HK-2 (cell line): ENCODE data around the gene FANCB.

ENCODE experiments used
- DNase-seq: peaks from one replicate; pipeline ENCODE4 v3.0.0-alpha.2; 2018; ENCODE audit not compliant: unreplicated experiment

The FANCB gene

DNA sequence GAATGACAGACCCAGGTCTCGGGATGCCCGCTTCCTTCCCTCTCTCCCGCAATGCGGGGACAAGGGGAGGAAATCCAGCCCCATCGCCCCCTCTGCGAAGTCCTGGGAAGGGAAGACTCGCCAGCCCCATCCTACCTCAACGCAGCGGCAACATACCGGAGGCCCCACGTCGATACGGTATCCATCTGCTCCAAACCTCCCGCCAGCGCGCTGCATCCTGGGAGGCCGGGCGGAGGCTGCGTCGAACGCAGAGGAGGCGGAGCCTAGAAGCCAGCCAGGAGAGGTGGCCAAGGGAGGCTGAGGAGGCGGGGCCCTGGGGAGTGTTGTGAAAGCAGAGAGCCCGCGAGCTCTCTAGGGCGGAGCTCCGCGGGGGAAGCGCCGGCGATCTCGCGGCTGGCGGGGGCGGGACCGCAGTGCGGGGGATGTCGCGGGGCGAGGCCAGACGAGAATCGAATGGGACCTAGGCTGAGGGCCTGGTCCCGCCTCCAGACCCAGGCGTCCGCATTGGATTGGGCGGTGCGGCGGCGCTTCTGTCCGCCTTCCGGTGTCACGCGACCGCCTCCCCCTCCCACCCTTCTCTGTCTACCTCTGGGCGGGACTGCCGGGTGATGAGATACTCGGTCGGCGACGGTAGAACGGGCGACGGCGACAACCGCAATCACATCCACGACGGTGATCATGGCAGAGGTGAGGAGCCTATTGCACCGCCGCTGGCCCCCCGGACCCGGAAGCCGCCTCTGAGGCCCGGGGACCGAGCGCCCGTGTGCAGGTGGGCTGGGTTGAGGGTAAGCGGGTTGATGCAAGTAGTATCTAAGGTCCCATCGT lies at the start of gene FANCB, which contains the start of gene MOSPD2:
Gene FANCB (minus strand): TSS at position 219 of the 825 bp plus-strand sequence. CDS start 7,559 bp downstream, outside the sequence.
Gene MOSPD2 (plus strand): TSS at position 571 of the 825 bp plus-strand sequence. CDS start 108 bp downstream, at position 679.
- DNase-seq, result peak; percentile 92

DNA sequence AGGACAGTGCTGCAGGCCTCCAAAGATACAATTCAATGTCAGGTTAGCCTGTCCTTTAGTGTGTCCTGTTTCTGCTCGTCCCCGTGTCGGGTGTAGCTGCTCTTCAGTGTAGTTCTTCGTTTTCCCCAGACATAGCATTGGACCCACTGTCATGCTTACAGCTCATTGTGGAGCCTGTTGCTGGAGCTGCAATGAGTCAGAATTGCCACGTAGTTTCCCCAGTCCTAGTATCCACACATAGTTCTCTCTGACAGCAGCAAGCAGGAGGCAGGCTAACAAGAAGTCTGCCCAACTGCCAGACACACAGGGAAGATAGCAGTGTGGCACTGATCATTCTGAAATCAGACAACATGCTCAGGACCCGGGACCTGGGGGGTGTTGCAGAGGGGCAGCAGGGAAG lies 49.6 kb upstream of the FANCB start:
- no peak for DNase-seq

DNA sequence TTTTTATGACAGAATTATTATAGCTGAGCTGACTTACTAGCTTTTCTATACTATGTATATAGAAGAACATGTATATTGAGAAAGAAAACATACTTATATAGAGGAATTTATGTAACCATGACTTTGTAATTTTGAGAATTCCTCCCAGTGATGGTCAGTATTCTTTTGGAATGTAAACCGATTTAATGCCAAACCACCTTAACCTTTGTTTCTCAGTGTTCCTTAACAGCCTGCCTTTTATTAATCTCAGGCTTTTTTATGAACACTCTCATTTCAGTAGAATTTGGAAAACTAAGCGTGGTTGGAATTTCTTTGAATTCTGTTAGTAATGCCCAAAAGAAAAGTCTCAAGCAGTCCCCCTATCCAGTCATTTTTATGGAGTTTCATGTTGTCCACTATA lies 47.3 kb upstream of the FANCB start:
- DNase-seq, result no peak

DNA sequence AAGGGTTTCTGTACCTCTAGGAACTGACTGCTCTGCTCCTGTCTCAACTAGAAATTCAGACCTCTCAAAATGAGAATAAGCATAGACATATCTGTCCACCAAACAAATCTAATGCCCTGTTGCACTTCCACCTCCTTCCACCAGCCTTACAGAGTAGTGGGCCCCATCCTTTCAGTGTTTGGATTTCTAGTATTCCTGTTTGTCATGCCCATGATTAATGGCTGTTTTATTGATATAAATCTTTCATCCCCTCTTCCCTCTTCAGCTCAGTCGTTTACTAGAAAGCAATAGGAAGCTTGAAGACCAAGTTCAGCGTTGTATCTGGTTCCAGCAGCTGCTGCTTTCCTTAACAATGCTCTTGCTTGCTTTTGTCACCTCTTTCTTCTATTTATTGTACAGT lies 46.5 kb upstream of the FANCB start:
- DNase-seq, result no peak

DNA sequence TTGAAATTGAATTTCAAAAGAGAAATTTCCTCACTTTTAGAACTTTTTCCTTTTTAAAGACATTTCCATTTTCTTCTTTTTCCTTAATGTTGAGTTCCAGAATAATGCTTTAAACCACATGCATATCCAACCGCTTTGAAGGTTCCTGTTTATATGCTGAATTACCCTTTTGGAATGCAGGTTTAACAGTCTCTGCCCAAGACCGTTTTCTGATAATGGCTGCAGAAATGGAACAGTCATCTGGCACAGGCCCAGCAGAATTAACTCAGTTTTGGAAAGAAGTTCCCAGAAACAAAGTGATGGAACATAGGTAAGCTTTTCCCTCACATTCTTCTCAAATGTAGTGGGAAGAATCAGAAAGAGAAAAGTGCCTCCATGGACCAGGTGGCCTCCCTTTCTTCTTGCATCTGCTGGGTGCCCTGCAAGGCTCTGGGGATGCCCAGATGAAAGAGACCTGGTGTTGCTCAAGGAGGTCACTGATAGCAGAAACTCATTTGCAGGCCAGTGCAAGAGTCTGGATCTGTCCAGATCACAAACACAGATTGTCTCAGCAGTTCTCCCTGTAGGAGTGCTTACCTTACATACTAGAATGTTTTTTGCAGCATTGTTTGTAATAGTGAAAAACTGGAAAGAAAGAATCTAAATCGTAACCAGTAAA lies 43.3 kb upstream of the FANCB start:
- DNase-seq, result no peak

DNA sequence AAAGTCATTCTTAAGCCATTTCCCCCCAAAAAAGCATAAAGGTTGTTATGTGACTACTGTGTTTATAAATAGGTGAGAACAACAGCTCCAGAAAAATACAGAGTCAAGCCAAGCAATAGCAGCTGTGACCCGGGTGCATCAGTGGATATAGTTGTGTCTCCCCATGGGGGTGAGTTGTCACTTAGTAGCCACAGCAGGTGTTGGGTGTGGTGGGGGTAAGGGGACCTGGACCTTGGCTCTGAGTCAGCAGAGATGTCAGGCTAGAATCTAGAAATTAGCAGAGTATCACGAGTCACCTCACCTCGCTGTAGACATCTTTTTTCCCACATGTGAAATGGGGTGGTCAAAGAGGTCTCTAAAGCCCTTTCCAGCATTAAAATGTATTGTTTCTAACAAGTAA lies 42.7 kb upstream of the FANCB start:
- DNase-seq, result no peak

DNA sequence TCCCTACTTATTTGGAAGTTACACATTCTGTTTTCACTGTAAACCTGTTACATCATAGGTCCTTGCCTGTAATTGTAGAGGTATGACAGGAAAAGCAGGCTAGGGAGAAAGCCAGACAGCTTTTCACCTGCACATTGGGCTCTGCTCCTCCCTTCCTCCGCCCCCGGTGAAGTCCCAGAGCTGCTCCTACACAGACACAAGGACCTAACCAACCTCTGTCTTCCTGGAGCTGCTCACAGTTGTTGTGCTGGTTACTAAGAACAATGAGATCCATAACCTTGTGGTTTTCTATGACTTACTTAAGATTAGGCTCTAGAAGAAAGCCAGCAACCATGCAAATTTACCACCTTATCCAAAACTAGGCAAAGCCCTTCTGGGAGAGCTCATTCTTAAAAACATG lies 40.4 kb upstream of the FANCB start:
- DNase-seq, result no peak

DNA sequence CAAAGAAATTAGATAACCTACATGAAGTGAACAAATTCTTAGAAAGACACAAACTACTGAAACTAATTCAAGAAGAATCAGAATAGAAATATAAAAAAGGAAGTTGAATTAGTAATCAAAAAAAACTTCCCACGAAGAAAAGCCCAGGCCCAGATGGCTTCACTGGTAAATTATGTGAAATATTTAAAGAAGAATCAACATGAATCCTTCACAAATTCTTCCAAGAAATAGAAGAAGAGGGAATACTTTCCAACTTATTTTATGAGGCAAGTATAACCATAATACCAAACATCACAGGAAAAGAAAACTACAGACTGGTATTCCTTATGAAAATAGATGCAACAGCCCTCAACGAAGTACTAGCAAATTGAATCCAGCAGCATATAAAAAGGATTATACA lies 31.0 kb upstream of the FANCB start:
- DNase-seq, result no peak

DNA sequence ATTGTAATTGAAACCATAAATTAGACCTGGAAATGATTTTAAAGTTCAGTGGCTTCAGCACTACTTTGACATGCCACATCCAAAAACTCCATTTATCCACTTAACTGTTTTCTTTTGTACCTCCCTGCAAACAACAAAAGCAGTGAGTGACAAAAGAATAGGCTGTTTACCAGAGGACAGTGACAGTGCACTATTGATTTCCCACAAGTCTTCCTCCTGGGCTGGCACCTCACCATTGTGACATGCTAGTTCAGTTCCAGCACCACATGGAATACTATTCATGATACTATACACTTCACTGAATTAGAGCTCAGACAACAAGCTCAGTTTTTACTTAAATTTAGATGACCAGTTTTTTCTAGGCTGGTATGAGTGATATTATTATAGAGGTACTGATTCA lies 29.7 kb upstream of the FANCB start:
- DNase-seq, result no peak

DNA sequence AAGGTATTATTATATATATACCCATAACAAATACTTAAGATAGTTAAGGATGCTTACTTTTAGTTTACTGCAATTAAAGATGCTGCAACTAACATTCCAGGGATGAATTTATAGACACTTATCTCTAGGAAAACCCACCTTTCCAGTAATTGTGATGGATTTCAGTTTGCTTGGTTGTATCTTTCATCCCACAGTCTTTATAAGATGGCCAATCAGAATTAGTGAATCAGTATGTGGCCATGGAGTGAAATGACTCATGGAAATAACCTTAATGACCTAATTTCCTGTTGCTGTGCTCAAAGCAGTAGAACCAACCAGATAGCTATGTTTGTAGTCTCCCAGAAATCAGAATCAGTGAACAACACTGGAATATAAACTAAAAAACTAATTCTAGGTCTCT lies 26.7 kb upstream of the FANCB start:
- DNase-seq, result no peak

DNA sequence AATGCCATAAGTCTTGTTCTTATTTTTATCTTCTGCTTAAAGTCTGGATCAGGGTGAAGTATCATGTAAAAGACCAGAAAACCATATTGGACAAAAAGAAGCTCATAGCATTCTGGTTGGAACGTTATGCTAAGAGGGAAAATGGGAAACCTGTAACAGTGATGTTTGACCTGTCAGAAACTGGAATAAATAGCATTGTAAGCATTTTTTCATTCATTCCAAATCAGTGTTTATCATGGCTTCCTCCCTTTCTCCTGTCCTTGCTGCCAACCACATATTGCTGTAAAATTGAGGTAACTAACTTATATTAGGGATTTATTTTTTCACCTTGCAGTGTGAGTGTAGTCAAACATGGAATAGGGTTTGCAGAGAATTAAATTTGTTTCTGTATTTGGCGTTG lies 24.2 kb upstream of the FANCB start:
- DNase-seq, result no peak

DNA sequence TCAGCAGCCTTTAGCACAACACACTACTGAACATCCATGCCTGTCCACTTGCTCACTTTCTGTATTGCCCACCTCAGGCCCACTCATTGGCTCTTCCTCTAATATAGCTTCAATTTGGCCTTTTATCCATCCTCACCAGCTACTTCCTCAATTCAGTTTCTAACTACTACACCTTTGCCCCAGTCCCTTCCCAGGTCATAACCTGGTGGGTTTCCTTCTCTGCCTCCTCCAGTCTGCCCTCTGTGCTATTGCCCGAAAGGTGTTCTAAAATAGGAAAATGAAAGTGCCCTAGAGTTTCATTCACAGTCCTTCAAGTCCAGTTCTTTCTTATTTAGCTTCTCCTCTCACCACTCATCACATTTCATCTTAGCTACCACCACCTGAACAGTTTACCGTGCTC lies 23.4 kb upstream of the FANCB start:
- DNase-seq, result no peak

DNA sequence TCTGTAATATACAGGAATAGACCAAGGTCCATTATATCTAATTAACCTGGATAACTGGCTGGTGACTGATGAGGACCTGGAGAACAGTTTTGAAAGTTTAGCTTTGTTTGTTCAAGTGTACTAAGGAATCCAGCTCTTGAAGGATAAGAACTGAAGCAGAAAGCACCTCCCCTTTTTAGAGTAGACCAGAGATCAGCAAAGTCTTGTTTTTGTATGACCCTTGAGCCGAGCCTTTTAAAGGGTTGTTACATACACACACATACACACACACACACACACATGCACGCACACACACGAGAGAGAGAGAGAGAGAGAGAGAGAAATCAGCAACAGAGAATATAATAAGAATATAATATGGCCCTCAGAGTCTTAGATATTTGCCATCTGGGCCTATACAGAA lies 13.4 kb upstream of the FANCB start:
- DNase-seq, result no peak

DNA sequence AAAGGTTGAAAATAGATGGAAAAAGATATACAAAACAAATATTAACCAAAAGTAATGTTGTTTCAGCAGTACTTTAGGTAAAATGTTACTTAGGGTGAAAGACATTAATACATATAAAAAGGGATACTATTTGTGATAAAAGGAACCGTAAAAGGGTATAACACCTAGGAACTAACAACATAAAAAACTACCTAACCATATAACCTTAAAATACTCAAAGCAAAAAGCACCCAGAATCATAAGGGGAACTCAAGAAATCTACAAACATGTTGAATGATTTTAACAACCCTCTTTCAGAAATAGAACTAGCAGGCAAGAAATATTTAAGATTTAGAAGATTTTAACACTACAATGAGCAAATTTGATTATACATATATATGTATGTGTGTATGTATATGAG lies 11.8 kb upstream of the FANCB start:
- DNase-seq, result no peak

DNA sequence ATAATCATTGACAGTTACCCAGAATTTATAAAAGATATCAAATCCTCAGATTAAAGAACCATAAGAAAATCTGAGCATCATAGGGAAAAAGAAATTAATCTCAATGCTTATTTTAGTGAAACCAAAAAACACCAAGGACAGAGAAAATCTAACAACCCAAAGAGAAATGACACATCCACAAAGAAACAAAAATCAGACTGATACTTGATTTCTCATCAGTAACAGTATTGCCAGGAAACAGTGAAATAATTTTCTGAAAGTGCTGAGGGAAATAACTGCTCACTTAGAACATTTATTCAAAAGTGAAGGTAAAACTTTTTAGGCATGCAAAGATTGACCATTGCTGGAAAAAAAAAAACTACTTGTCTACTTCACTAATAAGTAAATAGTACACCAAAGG lies 11.0 kb upstream of the FANCB start:
- DNase-seq, result no peak

DNA sequence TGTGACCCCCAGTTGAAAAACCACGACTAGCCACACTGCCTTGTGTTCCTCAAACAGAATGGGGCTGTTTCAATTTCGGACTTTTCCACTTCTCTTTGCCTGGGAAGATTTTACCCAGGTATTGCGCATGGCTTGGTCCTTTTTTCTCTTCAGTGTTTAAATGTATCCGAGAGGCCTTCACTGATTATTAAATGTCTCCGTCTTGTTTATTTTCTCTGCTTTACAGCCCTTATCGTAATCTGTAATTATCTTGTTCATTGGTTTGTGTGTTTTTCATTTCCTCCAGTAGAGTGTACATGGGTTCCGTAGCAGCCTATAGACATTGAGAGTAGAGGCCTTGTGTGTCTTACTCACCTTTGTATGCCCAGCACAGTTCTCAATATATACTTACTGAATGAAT lies 2.8 kb upstream of the FANCB start:
- DNase-seq, result no peak

DNA sequence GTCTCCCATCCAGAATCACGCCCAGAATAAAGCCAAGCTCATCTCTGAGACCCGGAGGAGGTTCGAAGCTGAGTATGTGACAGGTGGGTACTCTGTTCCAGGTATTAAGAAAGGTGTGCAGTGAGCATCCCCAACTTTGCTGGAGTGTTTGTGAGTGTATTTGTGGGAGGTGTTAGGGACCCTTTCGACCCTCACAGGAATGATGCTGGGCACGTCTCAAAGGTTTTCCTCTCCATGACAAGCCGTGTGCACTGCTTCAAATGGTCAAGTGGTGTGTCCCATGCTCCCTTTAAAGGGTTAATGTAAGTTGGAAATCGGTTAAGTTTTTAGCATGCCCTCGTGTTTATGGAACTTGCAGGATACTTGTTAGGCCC lies 794 bp upstream of the FANCB start:
- no peak for DNase-seq

DNA sequence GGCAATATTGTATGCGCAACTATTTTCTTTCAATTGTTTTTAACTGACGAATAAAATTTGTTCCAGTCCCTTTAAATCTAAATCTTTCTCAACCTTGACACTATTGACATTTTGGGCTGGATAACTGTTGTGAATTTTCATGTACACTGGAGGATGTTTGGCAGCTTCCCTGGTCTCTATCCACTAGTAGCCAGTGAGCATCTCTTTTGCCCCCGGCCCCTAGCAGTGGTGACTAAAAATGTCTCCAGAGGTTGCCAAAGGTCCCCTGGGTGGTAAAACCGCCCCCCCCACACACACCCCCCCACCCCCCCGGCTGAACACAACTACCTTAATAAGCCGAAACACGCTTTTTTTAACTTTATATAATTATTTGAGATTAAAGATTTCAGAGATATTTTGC lies 514 bp downstream of the FANCB start:
- DNase-seq, result no peak

DNA sequence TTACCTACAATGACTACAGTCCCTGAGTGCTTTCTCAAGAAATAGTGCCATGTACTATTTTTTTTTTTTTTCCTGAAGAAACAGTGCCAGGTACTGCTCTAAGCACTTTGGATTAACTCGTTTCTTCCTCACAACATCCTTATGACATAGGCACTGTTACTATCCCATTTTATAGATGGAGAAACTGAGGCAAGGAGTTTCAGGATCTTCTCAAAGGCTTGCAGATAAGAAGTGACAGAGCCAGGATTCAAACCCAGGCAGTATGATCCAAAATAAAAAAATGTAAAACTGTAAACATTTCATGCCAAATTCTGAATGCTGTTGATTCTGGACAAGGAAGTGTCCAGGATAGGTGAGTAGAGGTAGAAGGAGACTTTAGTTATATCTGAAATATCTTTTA lies 1.1 kb downstream of the FANCB start:
- no peak for DNase-seq

DNA sequence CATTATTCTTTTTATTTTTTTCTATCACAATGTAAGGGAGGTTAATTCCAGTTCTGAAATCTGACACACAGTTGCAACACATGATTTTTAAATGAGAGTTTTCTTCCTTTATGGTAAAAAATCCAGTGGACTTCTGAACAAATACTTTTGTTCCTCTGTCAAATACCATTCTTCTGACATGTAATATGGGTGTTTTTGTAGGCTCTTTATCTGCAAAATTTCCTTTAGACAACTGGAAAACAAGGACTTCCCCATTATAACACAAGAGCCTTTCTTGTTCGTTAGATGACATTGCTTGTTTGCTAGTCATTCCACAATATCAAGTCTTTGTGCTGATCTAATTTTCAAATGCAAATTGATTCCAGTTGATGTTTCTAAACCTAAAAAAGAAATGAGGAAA lies 7.7 kb downstream of the FANCB start:
- DNase-seq, result no peak

DNA sequence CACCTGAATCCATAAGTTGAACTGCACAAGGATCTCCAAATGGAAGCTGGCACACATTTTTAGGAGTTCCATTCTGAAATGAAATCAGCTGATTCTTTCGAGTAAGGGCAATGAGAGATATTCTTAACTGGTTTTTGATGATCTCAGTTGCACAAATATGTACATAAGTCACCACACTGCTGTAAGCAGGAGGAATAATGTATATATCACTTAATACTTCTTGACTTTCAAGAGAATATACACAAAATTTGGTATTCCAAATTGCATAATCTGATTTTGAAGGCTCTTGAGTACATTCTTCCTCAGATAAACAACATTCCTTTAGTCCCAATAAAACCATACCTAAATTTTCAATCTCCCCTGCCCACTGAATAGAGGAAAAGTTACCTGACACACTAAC lies 8.2 kb downstream of the FANCB start:
- DNase-seq, result no peak

DNA sequence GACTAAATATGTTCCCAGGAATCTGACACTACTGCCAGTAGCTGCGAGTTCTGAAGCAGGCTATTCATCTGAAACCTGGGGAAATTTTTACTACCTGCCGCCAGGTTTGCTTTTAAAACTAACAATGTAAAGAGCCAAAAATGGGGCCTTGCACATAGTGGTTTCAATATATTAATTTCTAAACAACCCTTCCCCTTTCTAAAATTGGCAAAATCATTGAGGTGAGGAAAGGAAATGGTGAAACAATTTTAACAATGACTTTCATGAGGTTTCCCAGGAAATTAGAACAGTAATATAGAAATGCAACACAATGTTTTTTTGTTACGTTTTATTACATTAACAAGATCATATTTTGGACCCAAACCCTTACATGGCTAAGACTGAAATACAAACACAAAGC lies 21.3 kb downstream of the FANCB start:
- no peak for DNase-seq

DNA sequence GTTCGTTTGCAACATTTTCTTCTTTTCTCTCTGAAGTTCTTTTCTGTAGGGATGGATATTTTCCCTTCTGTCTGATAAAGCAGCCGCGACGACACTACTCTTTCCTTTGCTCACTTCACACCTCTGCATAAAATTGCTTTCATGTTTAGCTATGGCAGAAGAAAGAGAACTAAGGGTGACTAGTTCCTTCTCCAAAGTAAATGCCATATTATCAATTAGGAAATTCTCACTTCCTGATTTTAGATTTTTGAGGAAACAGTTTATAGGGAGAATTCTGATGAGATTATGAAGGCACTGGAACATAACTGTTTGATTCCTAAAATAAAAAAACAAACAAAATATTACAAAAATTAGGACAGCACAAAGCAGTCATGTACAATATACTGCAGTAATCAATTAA lies 29.2 kb downstream of the FANCB start:
- DNase-seq, result no peak

DNA sequence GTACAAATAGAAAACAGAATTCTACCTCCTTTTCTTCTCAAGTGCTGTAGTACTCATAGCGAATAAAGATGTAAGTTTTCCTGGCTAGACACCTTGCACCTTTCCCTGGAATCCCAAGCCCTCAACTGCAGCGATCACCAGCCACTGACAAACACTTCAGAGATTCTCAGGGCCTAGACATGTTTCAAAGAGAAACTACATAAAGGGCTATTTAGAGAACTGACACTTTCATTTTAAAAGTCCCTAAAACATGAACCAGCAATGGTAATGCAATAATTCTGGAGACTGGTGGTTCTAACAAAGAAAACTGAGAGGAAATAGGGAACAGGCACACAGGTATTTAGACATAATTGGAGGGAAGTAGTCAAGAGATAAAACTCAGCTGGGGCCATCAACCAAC lies 35.7 kb downstream of the FANCB start:
- no peak for DNase-seq
